Activated naive CD4-positive, alpha-beta T cell (primary cell): ENCODE results near the gene FYTTD1.

Experiments
- DNase-seq, 4 experiments: peaks; one replicate each; lab custom pipeline; 2025; lab: John Stamatoyannopoulos, UW

Gene FYTTD1

DNA sequence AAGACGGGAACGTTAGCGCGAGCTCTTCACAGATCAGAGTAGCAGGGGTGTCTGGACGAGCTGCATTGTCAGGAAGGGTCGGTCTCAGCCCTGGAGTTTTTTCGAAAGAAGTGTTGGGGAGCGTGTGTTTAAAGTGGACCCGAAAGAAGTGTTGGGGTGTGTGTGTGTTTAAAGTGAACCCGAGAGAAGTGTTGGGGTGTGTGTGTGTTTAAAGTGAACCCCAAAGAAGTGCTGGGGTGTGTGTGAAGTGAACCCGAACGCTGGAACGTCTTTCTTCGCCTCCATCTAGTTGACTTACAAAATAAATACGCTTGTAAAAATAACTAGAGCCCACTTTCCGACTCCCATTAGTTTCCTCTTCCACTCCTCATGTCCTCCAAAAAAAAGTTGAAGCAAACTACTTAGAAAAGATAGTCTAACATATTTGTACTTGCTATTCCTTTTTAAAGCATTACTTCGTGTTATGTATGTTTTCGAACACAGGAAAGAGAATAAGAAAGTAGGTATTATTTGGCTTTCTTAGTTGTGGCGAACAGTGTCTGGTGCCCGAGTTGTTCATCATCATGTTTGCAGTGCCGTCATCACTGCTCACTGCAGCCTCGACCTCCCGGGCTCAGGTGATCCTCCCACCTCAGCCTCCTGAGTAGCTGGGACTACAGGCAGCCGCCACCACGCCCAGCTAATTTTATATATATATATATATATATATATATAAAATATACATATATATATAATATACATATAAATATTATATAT lies 42.4 kb downstream of the FYTTD1 start:
- peak in 1 of 4 experiments; percentile 8 for DNase-seq

GRCh38 chr3:197793247-197793646 lies 43.6 kb downstream of the FYTTD1 start:
- no peak for DNase-seq

DNA sequence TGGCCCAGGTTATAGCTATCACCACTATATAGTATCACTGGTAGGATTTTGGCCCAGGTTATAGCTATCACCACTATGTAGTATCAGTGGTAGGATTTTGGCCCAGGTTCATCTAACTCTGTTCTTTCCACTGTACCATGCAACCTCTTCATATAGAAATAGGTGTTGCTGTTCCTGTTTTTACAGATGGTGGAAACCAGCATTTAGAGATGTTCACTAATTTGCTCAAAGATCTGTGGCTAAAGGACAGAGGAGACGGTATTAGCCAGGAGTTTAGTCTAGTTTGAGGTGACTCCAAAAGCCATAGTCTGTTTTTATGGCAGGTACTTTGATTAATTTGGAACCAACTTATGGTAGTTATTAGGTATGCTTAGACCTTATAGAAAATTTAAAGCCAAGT lies 44.4 kb downstream of the FYTTD1 start:
- DNase-seq, result no peak

- DNase-seq, result no peak
These were observed 45.5 kb downstream of the FYTTD1 start for GRCh38 chr3:197795200-197795599.

DNA sequence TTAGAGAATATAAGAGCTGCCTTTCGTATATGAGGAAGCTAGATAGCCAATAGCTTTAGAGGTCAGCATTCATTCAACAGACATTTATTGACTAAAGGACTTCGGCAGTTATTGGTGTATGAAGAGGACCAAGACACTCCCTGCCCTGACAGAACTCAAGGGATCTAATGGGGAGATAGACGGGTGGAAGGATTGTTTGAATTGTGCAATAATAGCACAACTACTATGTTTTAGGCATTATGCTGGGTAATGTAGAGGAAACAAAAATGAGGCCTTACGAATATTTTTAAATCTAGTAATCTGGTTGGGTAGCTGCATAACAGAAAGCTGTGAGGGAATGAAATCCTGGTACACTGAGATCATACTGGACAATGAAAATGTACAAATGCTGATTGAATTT lies 46.4 kb downstream of the FYTTD1 start:
- DNase-seq, result no peak

GRCh38 chr3:197798863-197799262 lies 49.2 kb downstream of the FYTTD1 start:
- DNase-seq, result no peak

- DNase-seq, result no peak
These were observed 50.7 kb downstream of the FYTTD1 start for GRCh38 chr3:197800379-197800778.

DNA sequence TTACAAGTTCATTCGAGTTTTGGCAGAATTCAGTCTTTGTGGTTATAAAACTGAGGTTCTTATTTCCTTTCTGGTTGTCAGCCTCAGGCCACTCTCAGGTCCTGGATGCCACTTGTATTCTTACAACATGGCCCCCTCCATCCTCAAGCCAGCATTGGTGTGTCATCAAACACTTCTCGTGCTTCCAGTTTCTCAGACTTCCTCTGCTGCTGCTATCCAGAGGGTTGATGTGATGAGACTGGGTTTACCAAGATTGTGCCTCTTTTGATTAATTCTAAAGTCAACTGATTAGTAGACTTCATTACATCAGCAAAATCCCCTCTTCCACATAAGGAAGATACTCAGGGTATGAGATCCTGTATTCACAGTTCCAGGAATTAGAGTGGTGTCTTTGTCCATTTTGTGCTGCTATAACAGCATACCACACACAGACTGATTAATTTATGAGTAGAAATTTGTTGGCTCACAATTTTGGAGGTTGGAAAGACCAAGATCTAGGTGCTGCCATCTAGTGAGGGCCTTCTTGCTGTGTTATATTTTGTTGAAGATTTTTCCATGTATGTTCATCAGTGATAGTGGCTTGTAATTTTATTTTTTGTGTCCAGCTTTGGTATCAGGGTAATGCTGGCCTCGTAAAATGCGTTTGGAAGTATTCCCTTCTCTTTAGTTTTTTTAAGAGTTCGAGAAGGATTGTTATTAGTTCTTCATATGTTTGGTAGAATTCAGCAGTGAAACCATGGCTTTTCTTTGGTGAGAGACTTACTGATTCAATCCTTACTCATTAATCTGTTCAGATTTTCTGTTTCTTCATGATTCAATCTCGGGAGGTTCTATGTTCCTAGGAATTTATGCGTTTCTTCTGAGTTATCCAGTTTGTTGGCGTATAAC lies 52.5 kb downstream of the FYTTD1 start:
- DNase-seq, result no peak

GRCh38 chr3:197802779-197803459 lies 53.2 kb downstream of the FYTTD1 start:
- DNase-seq, result no peak

GRCh38 chr3:197804511-197804910 lies 54.8 kb downstream of the FYTTD1 start:
- no peak for DNase-seq

DNA sequence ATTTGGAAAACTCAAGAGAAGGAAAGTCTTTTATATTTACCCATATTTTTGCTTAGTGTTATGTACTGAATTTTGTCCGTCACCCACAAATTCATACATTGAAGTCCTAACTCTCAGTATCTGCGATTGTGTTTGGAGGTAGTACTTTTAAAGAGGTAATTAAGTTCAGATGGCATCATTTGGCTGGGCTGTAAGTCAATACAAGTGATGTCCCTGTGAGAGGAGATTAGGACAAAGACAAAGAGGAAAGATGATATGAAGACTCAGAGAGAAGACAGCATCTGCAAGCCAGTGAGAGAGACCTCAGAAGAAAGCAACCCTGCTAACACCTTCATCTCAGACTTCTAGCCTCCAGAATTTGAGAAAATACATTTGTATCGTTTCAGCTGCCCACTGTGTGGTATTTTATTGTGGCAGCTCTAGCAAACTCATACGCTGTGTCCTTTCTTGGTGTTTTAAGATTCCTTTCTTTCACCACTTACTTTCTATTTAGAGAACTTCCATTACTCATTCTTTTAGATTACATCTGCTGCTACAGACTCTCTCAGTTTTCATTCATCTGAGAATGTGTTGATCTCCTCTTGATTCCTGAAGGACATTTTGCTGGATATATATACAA lies 58.4 kb downstream of the FYTTD1 start:
- DNase-seq, result no peak

GRCh38 chr3:197809356-197810020 lies 59.8 kb downstream of the FYTTD1 start:
- no peak for DNase-seq

GRCh38 chr3:197810901-197811300 lies 61.2 kb downstream of the FYTTD1 start:
- DNase-seq, result no peak

DNA sequence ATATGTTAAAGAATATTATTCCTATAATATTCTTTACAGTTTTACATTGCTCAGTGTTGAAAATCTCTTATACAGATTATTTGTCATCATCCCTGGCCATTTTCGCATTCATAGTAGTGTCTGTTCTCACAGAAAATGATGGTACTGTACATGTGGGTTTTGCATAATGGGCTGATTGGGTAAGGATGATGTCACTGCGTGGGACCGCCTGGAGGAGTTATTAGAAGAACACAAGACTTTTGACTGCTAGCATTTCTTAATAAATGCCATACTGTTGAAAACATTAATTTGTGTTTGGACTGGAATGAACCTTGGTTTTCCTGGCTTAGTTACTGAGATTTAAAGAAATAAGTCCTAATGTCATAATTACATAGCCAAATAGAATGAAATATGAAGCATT lies 61.7 kb downstream of the FYTTD1 start:
- DNase-seq, result no peak

DNA sequence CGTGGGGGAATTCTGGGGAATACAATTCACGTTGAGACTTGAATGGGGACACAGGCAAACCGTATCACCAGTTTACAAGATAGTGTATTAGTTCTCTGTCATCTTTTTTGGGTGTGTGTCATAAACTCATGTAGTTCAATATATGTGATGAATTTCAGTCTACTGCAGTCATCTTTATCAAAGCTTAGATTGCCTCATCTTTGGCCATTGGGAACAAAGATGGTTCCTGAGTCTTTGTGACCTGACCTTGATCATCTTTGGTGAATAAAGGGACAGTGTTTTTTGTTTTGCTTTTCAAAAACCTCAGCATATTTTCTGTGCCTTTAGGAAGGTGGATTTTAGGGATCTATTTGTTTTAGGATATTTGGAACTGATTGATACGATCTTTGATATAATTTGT lies 64.7 kb downstream of the FYTTD1 start:
- DNase-seq, result no peak

DNA sequence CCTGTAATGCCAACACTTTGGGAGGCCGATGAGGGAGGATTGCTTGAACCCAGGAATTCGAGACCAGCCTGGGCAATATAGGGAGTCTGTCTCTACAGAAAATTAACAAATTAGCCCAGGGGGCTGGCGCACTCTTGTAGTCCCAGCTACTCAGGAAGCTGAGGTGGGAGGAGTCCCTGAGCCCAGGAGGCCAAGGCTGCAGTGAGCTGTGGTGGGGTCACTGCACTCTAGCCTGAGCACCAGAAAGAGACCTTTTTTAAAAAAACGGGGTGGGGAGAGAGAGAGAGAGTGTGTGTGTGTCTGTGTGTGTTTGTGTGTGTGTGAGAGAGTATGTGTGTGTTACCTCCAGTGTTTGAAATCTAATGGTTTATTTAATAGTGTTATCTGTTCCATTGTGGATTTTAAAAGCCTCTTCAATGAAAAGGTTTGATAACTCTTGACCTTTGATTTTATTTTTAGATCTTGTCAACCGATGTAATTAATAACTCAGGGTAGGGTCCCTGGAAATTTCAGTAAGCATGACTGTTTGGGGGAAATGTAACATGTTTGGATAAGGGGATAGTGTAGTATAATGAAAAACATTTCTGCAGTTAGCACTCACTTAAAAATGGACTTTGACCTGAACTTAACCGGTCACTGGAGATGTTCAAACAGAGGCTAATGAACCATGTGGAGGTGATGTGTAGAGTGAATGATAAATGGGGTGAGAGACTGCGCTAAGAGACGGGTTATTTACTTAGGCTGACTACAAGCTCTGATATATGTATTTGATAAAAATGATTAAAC lies 71.1 kb downstream of the FYTTD1 start:
- no peak for DNase-seq

DNA sequence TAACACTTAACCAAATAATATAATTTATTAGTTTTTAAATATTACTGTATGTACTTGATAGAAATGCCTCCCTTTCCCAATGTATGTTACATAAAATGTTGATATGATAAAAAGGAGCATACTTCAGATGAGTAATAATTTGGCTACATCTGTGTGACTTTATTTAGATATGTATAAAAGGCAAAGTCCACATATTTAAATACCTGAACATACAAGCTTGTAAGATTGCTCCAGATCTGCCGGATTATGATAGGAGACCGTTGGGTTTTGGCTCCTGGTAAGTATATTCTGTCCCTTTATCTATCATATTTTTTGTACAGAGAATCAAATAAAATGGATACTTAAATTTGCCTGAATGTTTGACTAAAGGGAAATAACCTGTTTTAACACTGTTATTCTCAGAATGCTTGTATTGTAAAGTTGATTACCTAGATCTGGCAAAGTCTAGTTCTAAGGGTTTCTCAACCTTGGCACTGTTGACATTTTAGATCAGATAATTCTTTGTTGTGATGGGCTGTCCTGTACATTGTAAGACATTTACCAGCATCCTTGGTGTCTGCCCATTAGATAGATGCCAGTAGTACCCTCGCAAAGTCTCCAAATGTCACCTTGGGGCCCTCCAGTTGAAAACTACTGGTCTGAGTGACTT lies 79.8 kb downstream of the FYTTD1 start:
- DNase-seq, result no peak

DNA sequence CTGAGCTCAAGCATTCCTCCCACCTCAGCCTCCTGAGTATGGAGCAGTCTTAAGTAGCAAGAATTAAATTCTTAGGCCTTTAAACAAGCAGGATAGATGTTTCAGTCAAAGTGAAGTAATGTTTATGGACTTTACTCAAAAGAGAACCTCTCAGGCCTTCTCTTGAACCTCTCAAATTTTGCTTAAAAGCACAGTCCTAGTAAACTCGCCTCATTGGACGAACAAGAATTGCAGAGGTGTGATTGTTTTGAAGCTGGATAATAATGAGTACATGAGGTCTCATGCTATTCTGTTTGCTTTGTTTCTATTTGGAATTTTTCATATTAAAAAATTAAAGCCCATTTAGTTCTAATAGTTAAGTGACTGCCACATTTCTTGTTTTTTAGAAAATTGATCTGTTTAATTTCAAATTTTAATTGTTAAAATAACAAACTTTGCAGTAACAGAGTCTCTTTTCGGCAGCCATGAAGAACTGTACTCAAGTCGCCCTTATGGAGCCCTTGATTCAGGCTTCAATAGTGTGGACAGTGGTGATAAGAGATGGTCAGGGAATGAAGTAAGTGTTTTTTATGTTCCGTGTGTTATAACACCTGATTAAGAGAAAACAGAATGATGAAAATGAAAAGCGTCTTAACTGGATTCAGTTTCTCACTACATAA lies 80.8 kb downstream of the FYTTD1 start:
- DNase-seq, result no peak

GRCh38 chr3:197830967-197831313 lies 81.3 kb downstream of the FYTTD1 start:
- DNase-seq, result no peak
